Mucosa of descending colon (tissue), 3 donors: Measurements from ENCODE around the gene TMEM63A. TPM values are rescaled to one million over a fixed set of nuclear protein-coding genes. Genes with fewer than 3 reads are reported as not detected.

ENCODE experiments used
- ATAC-seq: fragments of 200-7000 bp; cut with Tn5 transposase; one replicate; pipeline ENCODE4 v1.9.1; 2020; ENCODE audit warnings: mild to moderate bottlenecking, moderate library complexity
- DNase-seq, 3 donors: peaks; one replicate each; pipeline ENCODE4 v3.0.0-alpha.2; 2020
- H3K36me3 ChIP-seq: fragments of 200-600 bp; one replicate; pipeline ENCODE4 v1.8.0; 2021; ENCODE audit warnings: low read depth, mild to moderate bottlenecking
- H3K4me1 ChIP-seq: fragments of 200-600 bp; one replicate; pipeline ENCODE4 v1.8.0; 2021; ENCODE audit warnings: low read depth, mild to moderate bottlenecking
- H3K4me3 ChIP-seq: fragments of 200-600 bp; one replicate; pipeline ENCODE4 v1.8.0; 2021; ENCODE audit warnings: mild to moderate bottlenecking
- H3K9me3 ChIP-seq: fragments of 200-600 bp; one replicate; pipeline ENCODE4 v1.8.0; 2021; ENCODE audit warnings: mild to moderate bottlenecking
- CTCF ChIP-seq: fragments of 200-600 bp; IDR thresholded peaks from one replicate; pipeline ENCODE4 v1.8.0; 2022; ENCODE audit warnings: antibody characterized with exemption, mild to moderate bottlenecking
- intact Hi-C, 2 donors: fragments of 100-400 bp; cut with DNase I in 1 of 2; cut with micrococcal nuclease in 1 of 2; formaldehyde crosslinking; loops; one replicate each; pipeline versions ENCODE4 v1.11.0 to v1.11.1; 2022; cut with DNase I, micrococcal nuclease
- total RNA-seq, 3 donors: library from RNA; stranded (reverse); fragmentation: NEBNext Ultra II Directional in 2 of 3; extraction: Animal tissue kit (Norgen Biotek cat#: 25700) in 2 of 3; gene quantifications; one replicate each; pipeline versions ENCODE4 v1.2.1 to v1.2.4, GENCODE V29; 2021 to 2023
- donor health status: DM: no; HTN: no; CAD: no; lungs with moderate emphysema.
- donor health status: DM: no; HTN: no; CAD: no.
- donor health status: DM: no; HTN: yes; CAD: no.

The TMEM63A gene
- total RNA-seq, 3 donors from 2014 or later: 115 to 192 (median 147) TPM

GRCh38 chr1:225886159-225887029, 4.2 kb upstream of the TMEM63A start:
- Histone ChIP-seq H3K4me1 (peaks cover 21% of the 10 kb centered on the region), H3K4me3 (no peak overlapping the region), H3K9me3 (no peaks in the 10 kb centered on the region), H3K36me3 (no peaks in the 10 kb centered on the region)
- DNase-seq: peak in 1 of 3 donors; percentile 35
- TF ChIP-seq CTCF: no peak
- intact Hi-C loops: no loop called here
- no peak for ATAC-seq

- intact Hi-C loops: no loop called here
- ATAC-seq: no peak
- no peak overlapping the region for H3K4me3 ChIP-seq
- H3K4me1 ChIP-seq: peaks cover 26% of the 10 kb centered on the region
- TF ChIP-seq CTCF: no peak
- H3K9me3 ChIP-seq: no peaks in the 10 kb centered on the region
- H3K36me3 ChIP-seq: no peaks in the 10 kb centered on the region
- DNase-seq: peak in 1 of 3 donors; percentile 14
Observed at GRCh38 chr1:225885336-225885735, 3.2 kb upstream of the TMEM63A start.

- TF ChIP-seq CTCF: no peak
- peak; percentile 9 for ATAC-seq
- H3K4me3 ChIP-seq: no peak overlapping the region
- DNase-seq: peak; percentile 58 to 76 (median 69)
- no peaks in the 10 kb centered on the region for H3K9me3 ChIP-seq
- H3K4me1 ChIP-seq: peaks cover 35% of the 10 kb centered on the region
- intact Hi-C loops: no loop called here
- H3K36me3 ChIP-seq: no peaks in the 10 kb centered on the region
Observed at GRCh38 chr1:225883616-225884265, 1.6 kb upstream of the TMEM63A start.

- intact Hi-C loops: no loop called here
Observed at GRCh38 chr1:225882694-225883615, 775 bp upstream of the TMEM63A start.

More at GRCh38 chr1:225882694-225883615, 775 bp upstream of the TMEM63A start:
- no peaks in the 10 kb centered on the region for H3K9me3 ChIP-seq
- TF ChIP-seq CTCF: no peak
- DNase-seq (peak; percentile 61 to 78 (median 77)), ATAC-seq (peak; percentile 15)
- H3K4me3 ChIP-seq: peak overlapping the region; percentile 84
- H3K4me1 ChIP-seq: peaks cover 43% of the 10 kb centered on the region
- H3K36me3 ChIP-seq: no peaks in the 10 kb centered on the region
